ENCODE data around the gene FAS. TPM values are rescaled to one million over a fixed set of nuclear protein-coding genes. Genes with fewer than 3 reads are reported as not detected.

Gene FAS
- total and polyA plus RNA-seq, 2 donors (not counting 1 experiment from before 2014, with no cell fraction given): 11.5 to 12.4 TPM

GRCh38 chr10:89042562-89042961, 52.0 kb downstream of the FAS start:
- intact Hi-C loops (cut with micrococcal nuclease): no loop called here
- no peak overlapping the region for H3K27ac Mint-ChIP-seq
- H3K36me3 ChIP-seq (replicated peaks in 1 of 2; ENCODE audit: control extremely low read depth in 1 of 2, control insufficient read depth in 1 of 2, extremely low read depth in 1 of 2, insufficient read depth in 2 of 2, low read length in 1 of 2): no peaks in the 10 kb centered on the region
- H3K27me3 ChIP-seq (replicated peaks in 1 of 4; ENCODE audit: control extremely low read depth in 1 of 4, control insufficient read depth in 3 of 4, insufficient read depth in 4 of 4, low read length in 3 of 4): no peaks in the 10 kb centered on the region
- no peaks in the 10 kb centered on the region for H3K4me1 ChIP-seq (ENCODE audit: control insufficient read depth in 2 of 2, insufficient read depth in 2 of 2, low read length in 2 of 2)
- no peaks in the 10 kb centered on the region for H4K20me1 ChIP-seq (ENCODE audit: control insufficient read depth, insufficient read depth, low read length, poor library complexity, severe bottlenecking)
- no CpG with 5 or more reads among the region's 2 CpGs for WGBS (ENCODE audit: insufficient coverage)
- H3K79me2 ChIP-seq (ENCODE audit: control insufficient read depth, insufficient read depth, low read length): no peaks in the 10 kb centered on the region
- no peak overlapping the region for H3K4me2 ChIP-seq (replicated peaks; ENCODE audit: low read depth, low read length, poor library complexity, severe bottlenecking)
- ATAC-seq (ENCODE audit: low read depth) (no peak), DNase-seq (no peak)
- H3K4me3 ChIP-seq (ENCODE audit: control extremely low read depth in 1 of 5, extremely low read depth in 1 of 5, insufficient read depth in 1 of 5, low read depth in 2 of 5, low read length in 4 of 5): no peak overlapping the region
- ChIA-PET CTCF (interaction anchor here (1.1 kb wide), 1 partner anchor 173 kb away, joined by 3 read pairs; no protein-coding TSS in a partner anchor), POLR2A (no interaction called here)
- no peak overlapping the region for H2AFZ ChIP-seq (ENCODE audit: insufficient read depth, low read depth, low read length, poor library complexity, severe bottlenecking)
- no peak overlapping the region for H3K4me3 Mint-ChIP-seq
- no peaks in the 10 kb centered on the region for H3K27me3 Mint-ChIP-seq
- no peak overlapping the region for H3K27ac ChIP-seq (ENCODE audit: low read length in 2 of 2)
- no peaks in the 10 kb centered on the region for H3K9me3 Mint-ChIP-seq (ENCODE audit: insufficient read depth)
- no peak for TF ChIP-seq CTCF (IDR thresholded peaks at IDR 0.05)
- TF ChIP-seq EZH2 (IDR thresholded peaks at IDR 0.05; ENCODE audit: borderline replicate concordance, insufficient read depth, low read depth, low read length, poor library complexity, severe bottlenecking): no peak
- no peaks in the 10 kb centered on the region for H3K4me1 Mint-ChIP-seq
- no peaks in the 10 kb centered on the region for H3K9me3 ChIP-seq (ENCODE audit: control extremely low read depth in 1 of 3, control insufficient read depth in 2 of 3, insufficient read depth in 1 of 3, low read length in 2 of 3)
- no peak overlapping the region for H3K9ac ChIP-seq (ENCODE audit: low read length)

- H3K36me3 ChIP-seq (replicated peaks in 1 of 2; ENCODE audit: control extremely low read depth in 1 of 2, control insufficient read depth in 1 of 2, extremely low read depth in 1 of 2, insufficient read depth in 2 of 2, low read length in 1 of 2): no peaks in the 10 kb centered on the region
- intact Hi-C loops (cut with micrococcal nuclease): no loop called here
Measured at GRCh38 chr10:89043052-89043451, 52.5 kb downstream of the FAS start.

More at GRCh38 chr10:89043052-89043451, 52.5 kb downstream of the FAS start:
- Histone ChIP-seq H3K4me2 (replicated peaks; ENCODE audit: low read depth, low read length, poor library complexity, severe bottlenecking) (no peak overlapping the region), H3K9me3 (ENCODE audit: control extremely low read depth in 1 of 3, control insufficient read depth in 2 of 3, insufficient read depth in 1 of 3, low read length in 2 of 3) (no peaks in the 10 kb centered on the region), H4K20me1 (ENCODE audit: control insufficient read depth, insufficient read depth, low read length, poor library complexity, severe bottlenecking) (no peaks in the 10 kb centered on the region), H2AFZ (ENCODE audit: insufficient read depth, low read depth, low read length, poor library complexity, severe bottlenecking) (no peak overlapping the region), H3K9ac (ENCODE audit: low read length) (no peak overlapping the region), H3K27ac (ENCODE audit: low read length in 2 of 2) (no peak overlapping the region), H3K4me3 (ENCODE audit: control extremely low read depth in 1 of 5, extremely low read depth in 1 of 5, insufficient read depth in 1 of 5, low read depth in 2 of 5, low read length in 4 of 5) (no peak overlapping the region), H3K4me1 (ENCODE audit: control insufficient read depth in 2 of 2, insufficient read depth in 2 of 2, low read length in 2 of 2) (no peaks in the 10 kb centered on the region), H3K27me3 (replicated peaks in 1 of 4; ENCODE audit: control extremely low read depth in 1 of 4, control insufficient read depth in 3 of 4, insufficient read depth in 4 of 4, low read length in 3 of 4) (no peaks in the 10 kb centered on the region), H3K79me2 (ENCODE audit: control insufficient read depth, insufficient read depth, low read length) (no peaks in the 10 kb centered on the region)
- ATAC-seq (ENCODE audit: low read depth) (no peak), DNase-seq (no peak)
- H3K27ac Mint-ChIP-seq: no peak overlapping the region
- no peaks in the 10 kb centered on the region for H3K4me1 Mint-ChIP-seq
- no peaks in the 10 kb centered on the region for H3K27me3 Mint-ChIP-seq
- ChIA-PET POLR2A (no interaction called here), CTCF (no interaction called here)
- WGBS (ENCODE audit: insufficient coverage): 93% methylated on average over 2 of the region's 4 CpGs
- TF ChIP-seq CTCF (IDR thresholded peaks at IDR 0.05): no peak
- TF ChIP-seq EZH2 (IDR thresholded peaks at IDR 0.05; ENCODE audit: borderline replicate concordance, insufficient read depth, low read depth, low read length, poor library complexity, severe bottlenecking): no peak
- no peak overlapping the region for H3K4me3 Mint-ChIP-seq
- no peaks in the 10 kb centered on the region for H3K9me3 Mint-ChIP-seq (ENCODE audit: insufficient read depth)

Measured in B cell (primary cell).